Placental epithelial cell (primary cell): ENCODE results near the gene VARS1. TPM values are rescaled to one million over a fixed set of nuclear protein-coding genes. Genes with fewer than 3 reads are reported as not detected.

Experiments
- small RNA-seq: library from RNA; depleted of rRNA; stranded (forward); fragments of <200 nt; gene quantifications from one replicate; pipeline ENCODE3, GENCODE V24; 2012
- total RNA-seq: library from RNA; depleted of rRNA; stranded (reverse); fragments of >200 nt; gene quantifications from 2 replicates; pipeline ENCODE4 v1.2.3, GENCODE V29; 2012

Gene VARS1
- 30.2 and 90.0 TPM in 2 replicates for total RNA-seq

GRCh38 chr6:31795616-31796298 lies at the start of gene VARS1:
VARS1 (minus strand) TSS chr6:31795752; CDS start chr6:31795217, 535 bp downstream.

GRCh38 chr6:31827286-31828079 lies 31.9 kb upstream of the VARS1 start, which contains the start of gene HSPA1B:
HSPA1B (plus strand) TSS chr6:31827738; CDS start chr6:31827951, 213 bp downstream.

GRCh38 chr6:31815025-31815838 lies 19.7 kb upstream of the VARS1 start, which contains the start of the genes HSPA1A and HSPA1L:
HSPA1A (plus strand) TSS chr6:31815543; CDS start chr6:31815757, 214 bp downstream.
HSPA1L (minus strand) TSS chr6:31815283; CDS start chr6:31811972, 3,311 bp downstream.

GRCh38 chr6:31806470-31807272 lies 11.1 kb upstream of the VARS1 start, which contains the start of gene LSM2:
LSM2 (minus strand) TSS chr6:31806966; CDS start chr6:31806757, 209 bp downstream.

GRCh38 chr6:31776989-31777666 lies 18.4 kb downstream of the VARS1 start, which contains the start of gene VWA7:
VWA7 (minus strand) TSS chr6:31777328; CDS start chr6:31776779, 549 bp downstream.

GRCh38 chr6:31762356-31762755 lies 33.2 kb downstream of the VARS1 start, which contains the start of gene SAPCD1:
SAPCD1 (plus strand) TSS chr6:31762656; CDS start chr6:31763055, 399 bp downstream.

Small RNA genes within 50 kb of the gene (small RNA-seq; reads per million reads assigned to genes)
- gene MSH5-SAPCD1 = not detected
- gene RF00019 = not detected
- gene RNU6-850P = not detected
- gene SAPCD1 = not detected
- gene SNORD48 = 39.2 reads per million, percentile 97 among the genes with 10 or more reads in this experiment
- gene SNORD52 = not detected

Other genes starting within 250 kb of the VARS1 start
- gene ATP6V1G2, start 249.1 kb downstream of the VARS1 start, total RNA-seq = 0.43 and 1.2 TPM in 2 replicates
- gene NFKBIL1, start 248.1 kb downstream of the VARS1 start, total RNA-seq = 37.8 and 46.3 TPM in 2 replicates
- not detected in 2 replicates for gene LTA, start 223.5 kb downstream of the VARS1 start, total RNA-seq
- gene TNF, start 220.2 kb downstream of the VARS1 start, total RNA-seq = 1.2 and 1.5 TPM in 2 replicates
- gene LTB, start 213.3 kb downstream of the VARS1 start, total RNA-seq = not detected in 2 replicates
- not detected in 2 replicates for gene LST1, start 209.5 kb downstream of the VARS1 start, total RNA-seq
- gene NCR3, start 202.7 kb downstream of the VARS1 start, total RNA-seq = not detected in 2 replicates
- not detected in 2 replicates for gene AIF1, start 180.5 kb downstream of the VARS1 start, total RNA-seq
- 56.5 and 78.9 TPM in 2 replicates for gene PRRC2A, start 175.0 kb downstream of the VARS1 start, total RNA-seq
- 161 and 237 TPM in 2 replicates for gene BAG6, start 143.1 kb downstream of the VARS1 start, total RNA-seq
- 0.79 and 0.98 TPM in 2 replicates for gene APOM, start 139.9 kb downstream of the VARS1 start, total RNA-seq
- 25.3 and 25.9 TPM in 2 replicates for gene C6orf47, start 135.0 kb downstream of the VARS1 start, total RNA-seq
- 18.0 and 27.1 TPM in 2 replicates for gene GPANK1, start 130.8 kb downstream of the VARS1 start, total RNA-seq
- 185 and 211 TPM in 2 replicates for gene CSNK2B, start 129.7 kb downstream of the VARS1 start, total RNA-seq
- gene LY6G5B, start 125.8 kb downstream of the VARS1 start, total RNA-seq = 4.9 and 5.9 TPM in 2 replicates
- gene LY6G5C, start 114.7 kb downstream of the VARS1 start, total RNA-seq = not detected in 2 replicates
- 42.8 and 64.6 TPM in 2 replicates for gene ABHD16A, start 92.4 kb downstream of the VARS1 start, total RNA-seq
- gene LY6G6F, start 88.9 kb downstream of the VARS1 start, total RNA-seq = not detected in 2 replicates
- not detected in 2 replicates for gene LY6G6D, start 80.4 kb downstream of the VARS1 start, total RNA-seq
- 0.39 and 3.5 TPM in 2 replicates for gene LY6G6C, start 74.0 kb downstream of the VARS1 start, total RNA-seq
- gene MPIG6B, start 72.4 kb downstream of the VARS1 start, total RNA-seq = 0.39 and 0.54 TPM in 2 replicates
- gene DDAH2, start 66.5 kb downstream of the VARS1 start, total RNA-seq = 120 and 147 TPM in 2 replicates
- gene CLIC1, start 59.2 kb downstream of the VARS1 start, total RNA-seq = 568 and 799 TPM in 2 replicates
- gene MSH5, start 55.7 kb downstream of the VARS1 start, total RNA-seq = 7.9 and 8.6 TPM in 2 replicates
- gene SAPCD1, start 33.1 kb downstream of the VARS1 start, total RNA-seq = 0.79 TPM in 1 of 2 replicates, not detected in the other
- gene VWA7, start 18.4 kb downstream of the VARS1 start, total RNA-seq = 3.8 and 4.7 TPM in 2 replicates
- gene LSM2, start 11.2 kb upstream of the VARS1 start, total RNA-seq = 20.4 and 36.8 TPM in 2 replicates
- 0.11 and 1.6 TPM in 2 replicates for gene HSPA1L, start 19.5 kb upstream of the VARS1 start, total RNA-seq
- gene HSPA1A, start 19.8 kb upstream of the VARS1 start, total RNA-seq = 65.7 and 80.9 TPM in 2 replicates
- 46.0 and 136 TPM in 2 replicates for gene HSPA1B, start 32.0 kb upstream of the VARS1 start, total RNA-seq
- 53.0 and 62.0 TPM in 2 replicates for gene NEU1, start 67.1 kb upstream of the VARS1 start, total RNA-seq
- gene SLC44A4, start 83.2 kb upstream of the VARS1 start, total RNA-seq = 0.11 TPM in 1 of 2 replicates, not detected in the other
- 47.1 and 61.5 TPM in 2 replicates for gene EHMT2, start 101.9 kb upstream of the VARS1 start, total RNA-seq
- gene ZBTB12, start 106.3 kb upstream of the VARS1 start, total RNA-seq = 2.9 and 4.7 TPM in 2 replicates
- gene C2, start 132.0 kb upstream of the VARS1 start, total RNA-seq = 0.22 and 1.6 TPM in 2 replicates
- 0.39 TPM in 1 of 2 replicates, not detected in the other for gene CFB, start 150.3 kb upstream of the VARS1 start, total RNA-seq
- gene NELFE, start 163.2 kb upstream of the VARS1 start, total RNA-seq = 82.8 and 105 TPM in 2 replicates
- 63.2 and 74.0 TPM in 2 replicates for gene SKIC2, start 163.4 kb upstream of the VARS1 start, total RNA-seq
- gene DXO, start 176.4 kb upstream of the VARS1 start, total RNA-seq = 23.9 and 28.6 TPM in 2 replicates
- gene C4A, start 186.3 kb upstream of the VARS1 start, total RNA-seq = 2.2 and 6.3 TPM in 2 replicates
- gene C4B, start 219.0 kb upstream of the VARS1 start, total RNA-seq = 4.2 and 6.3 TPM in 2 replicates
- gene CYP21A2, start 242.7 kb upstream of the VARS1 start, total RNA-seq = 0.22 TPM in 1 of 2 replicates, not detected in the other